ENCODE data around the gene STK24. TPM values are rescaled to one million over a fixed set of nuclear protein-coding genes. Genes with fewer than 3 reads are reported as not detected.
A peak's percentile ranks its signal among the peaks of the same experiment; 100 is the strongest.
"Not testable (repeated sequence)": the region's sequence is repeated elsewhere in the genome, so short reads cannot be mapped to it uniquely, and the experiment has no call there.

The STK24 gene
- polyA plus RNA-seq, 3 donors = 14.2 to 59.8 (median 28.9) TPM

GRCh38 chr13:98570929-98571372 is 6.0 kb downstream of the STK24 start:
- H3K36me3 Mint-ChIP-seq = peaks cover 10 to 22% of the 10 kb centered on the region in 2 donors
- Histone ChIP-seq H3K27me3 (ENCODE audit: control insufficient read depth in 2 of 2, insufficient read depth in 2 of 2, low read length in 2 of 2) (no peaks in the 10 kb centered on the region), H3K4me1 (ENCODE audit: control insufficient read depth in 1 of 2, insufficient read depth in 2 of 2, low read length in 2 of 2) (peaks cover 62 to 80% of the 10 kb centered on the region in 2 donors), H3K9me3 (replicated peaks in 1 of 2; ENCODE audit: control insufficient read depth in 1 of 2, insufficient read depth in 1 of 2, low read length in 2 of 2) (no peaks in the 10 kb centered on the region), H3K36me3 (replicated peaks in 1 of 2; ENCODE audit: control insufficient read depth in 1 of 2, insufficient read depth in 2 of 2, low read length in 2 of 2) (no peaks in the 10 kb centered on the region), H3K4me3 (replicated peaks in 1 of 3; ENCODE audit: low read depth in 2 of 3, low read length in 3 of 3) (peak overlapping the region in 2 of 3 experiments; percentile 21 to 65), H3K9ac (ENCODE audit: insufficient read depth, low read length, poor library complexity, severe bottlenecking) (peak overlapping the region; percentile 0), H2AFZ (ENCODE audit: insufficient read depth, low read depth, low read length, poor library complexity, severe bottlenecking) (no peak overlapping the region), H3K79me2 (ENCODE audit: insufficient read depth, low read length) (peaks cover 100% of the 10 kb centered on the region), H4K20me1 (ENCODE audit: insufficient read depth, low read length) (peaks cover 99% of the 10 kb centered on the region), H3K27ac (ENCODE audit: low read depth in 1 of 2, low read length in 2 of 2) (peak overlapping the region; percentile 47 to 89), H3K4me2 (replicated peaks; ENCODE audit: extremely low read depth, low read length, poor library complexity, severe bottlenecking) (peak overlapping the region; percentile 68)
- peak overlapping the region; percentile 41 to 95 (median 84) for H3K27ac Mint-ChIP-seq
- TF ChIP-seq CTCF (IDR thresholded peaks at IDR 0.05) = no peak
- WGBS (ENCODE audit: insufficient coverage) = 37% methylated on average over 10 of the region's 10 CpGs
- H3K4me3 Mint-ChIP-seq = peak overlapping the region; percentile 71 to 80
- H3K27me3 Mint-ChIP-seq (ENCODE audit: low read depth in 3 of 3) = peaks cover 0 to 3% (median 0%) of the 10 kb centered on the region in 3 donors
- intact Hi-C loops (cut with micrococcal nuclease) = loop anchor here in 1 of 2 donors (5.0 to 10.0 kb wide), 2 partner anchors 64 to 654 kb away; no protein-coding TSS in a partner anchor
- no peaks in the 10 kb centered on the region for H3K9me3 Mint-ChIP-seq
- peaks cover 89% of the 10 kb centered on the region for H3K4me1 Mint-ChIP-seq
- peak; percentile 41 to 49 (median 46) for DNase-seq

- H3K27me3 Mint-ChIP-seq (ENCODE audit: low read depth in 3 of 3); H3K9ac ChIP-seq (ENCODE audit: insufficient read depth, low read length, poor library complexity, severe bottlenecking); H3K9me3 Mint-ChIP-seq; H3K36me3 ChIP-seq (replicated peaks in 1 of 2; ENCODE audit: control insufficient read depth in 1 of 2, insufficient read depth in 2 of 2, low read length in 2 of 2); H3K27me3 ChIP-seq (ENCODE audit: control insufficient read depth in 2 of 2, insufficient read depth in 2 of 2, low read length in 2 of 2); H2AFZ ChIP-seq (ENCODE audit: insufficient read depth, low read depth, low read length, poor library complexity, severe bottlenecking); H3K9me3 ChIP-seq (replicated peaks in 1 of 2; ENCODE audit: control insufficient read depth in 1 of 2, insufficient read depth in 1 of 2, low read length in 2 of 2): not testable (repeated sequence)
- intact Hi-C loops (cut with micrococcal nuclease) = loop anchor here (1.0 to 10.0 kb wide), 5 partner anchors 8 to 655 kb away; partner anchors contain the start of gene STK24 (in 1 of the 2)
- peaks cover 58 to 74% of the 10 kb centered on the region in 2 donors for H3K4me1 ChIP-seq (ENCODE audit: control insufficient read depth in 1 of 2, insufficient read depth in 2 of 2, low read length in 2 of 2)
- Mint-ChIP-seq H3K27ac (peak overlapping the region; percentile 84 to 99 (median 95)), H3K4me3 (peak overlapping the region; percentile 62 to 82), H3K36me3 (peaks cover 14 to 22% of the 10 kb centered on the region in 2 donors), H3K4me1 (peaks cover 87% of the 10 kb centered on the region)
- H3K4me2 ChIP-seq (replicated peaks; ENCODE audit: extremely low read depth, low read length, poor library complexity, severe bottlenecking) = peak overlapping the region; percentile 68
- DNase-seq = peak; percentile 86 to 93 (median 92)
- 80% methylated on average over 2 of the region's 17 CpGs for WGBS (ENCODE audit: insufficient coverage)
- H3K27ac ChIP-seq (ENCODE audit: low read depth in 1 of 2, low read length in 2 of 2) = peak overlapping the region; percentile 56 to 89
- peaks cover 99% of the 10 kb centered on the region for H4K20me1 ChIP-seq (ENCODE audit: insufficient read depth, low read length)
- peak overlapping the region in 1 of 3 experiments; percentile 65 for H3K4me3 ChIP-seq (replicated peaks in 1 of 3; ENCODE audit: low read depth in 2 of 3, low read length in 3 of 3)
- peaks cover 100% of the 10 kb centered on the region for H3K79me2 ChIP-seq (ENCODE audit: insufficient read depth, low read length)
These were observed 7.2 kb downstream of the STK24 start for GRCh38 chr13:98569494-98570367.
